NCI-H82 treated with DMSO at 0.1 percent for 48 hours (cell line): ENCODE results near the gene ZMYM1.
"Not testable (repeated sequence)": the region's sequence is repeated elsewhere in the genome, so short reads cannot be mapped to it uniquely, and the experiment has no call there.

Experiments used
- DNase-seq: peaks from one replicate; lab custom pipeline; 2025; ENCODE audit not compliant: unreplicated experiment; lab: John Stamatoyannopoulos, UW

ZMYM1 gene

GRCh38 chr1:35073265-35073811 is 5.8 kb upstream of the ZMYM1 start:
- DNase-seq = no peak

- not testable (repeated sequence) for DNase-seq
Observed at GRCh38 chr1:35076426-35076825, 2.8 kb upstream of the ZMYM1 start.

GRCh38 chr1:35080171-35080854 is 1.1 kb downstream of the ZMYM1 start:
- DNase-seq = no peak

- DNase-seq = no peak
Observed at GRCh38 chr1:35085421-35085820, 6.2 kb downstream of the ZMYM1 start.

GRCh38 chr1:35097224-35097623 is 18.0 kb downstream of the ZMYM1 start:
- no peak for DNase-seq

- no peak for DNase-seq
Observed at GRCh38 chr1:35111106-35111505, 31.9 kb downstream of the ZMYM1 start.

- no peak for DNase-seq
Observed at GRCh38 chr1:35112668-35113067, 33.5 kb downstream of the ZMYM1 start.

- no peak for DNase-seq
Observed at GRCh38 chr1:35115459-35116383, 36.5 kb downstream of the ZMYM1 start.

GRCh38 chr1:35120458-35121133 is 41.4 kb downstream of the ZMYM1 start:
- DNase-seq = no peak

- no peak for DNase-seq
Observed at GRCh38 chr1:35122311-35122710, 43.1 kb downstream of the ZMYM1 start.

GRCh38 chr1:35126546-35126945 is 47.4 kb downstream of the ZMYM1 start:
- no peak for DNase-seq

- DNase-seq = no peak
Observed at GRCh38 chr1:35129080-35129479, 49.9 kb downstream of the ZMYM1 start.

- no peak for DNase-seq
Observed at GRCh38 chr1:35136780-35137179, 57.6 kb downstream of the ZMYM1 start.

GRCh38 chr1:35137590-35137989 is 58.4 kb downstream of the ZMYM1 start:
- peak; percentile 20 for DNase-seq

GRCh38 chr1:35142294-35142693 is 63.1 kb downstream of the ZMYM1 start:
- DNase-seq = not testable (repeated sequence)

- not testable (repeated sequence) for DNase-seq
Observed at GRCh38 chr1:35142728-35143127, 63.5 kb downstream of the ZMYM1 start.

GRCh38 chr1:35143737-35144508 is 64.7 kb downstream of the ZMYM1 start:
- DNase-seq = no peak

- DNase-seq = not testable (repeated sequence)
Observed at GRCh38 chr1:35145892-35146549, 66.8 kb downstream of the ZMYM1 start.

- no peak for DNase-seq
Observed at GRCh38 chr1:35151220-35151619, 72.0 kb downstream of the ZMYM1 start.

GRCh38 chr1:35164893-35165292 is 85.7 kb downstream of the ZMYM1 start:
- no peak for DNase-seq
